ENCODE data around the gene CATSPER2.
"Not testable (repeated sequence)": the region's sequence is repeated elsewhere in the genome, so short reads cannot be mapped to it uniquely, and the experiment has no call there.

The CATSPER2 gene

DNA sequence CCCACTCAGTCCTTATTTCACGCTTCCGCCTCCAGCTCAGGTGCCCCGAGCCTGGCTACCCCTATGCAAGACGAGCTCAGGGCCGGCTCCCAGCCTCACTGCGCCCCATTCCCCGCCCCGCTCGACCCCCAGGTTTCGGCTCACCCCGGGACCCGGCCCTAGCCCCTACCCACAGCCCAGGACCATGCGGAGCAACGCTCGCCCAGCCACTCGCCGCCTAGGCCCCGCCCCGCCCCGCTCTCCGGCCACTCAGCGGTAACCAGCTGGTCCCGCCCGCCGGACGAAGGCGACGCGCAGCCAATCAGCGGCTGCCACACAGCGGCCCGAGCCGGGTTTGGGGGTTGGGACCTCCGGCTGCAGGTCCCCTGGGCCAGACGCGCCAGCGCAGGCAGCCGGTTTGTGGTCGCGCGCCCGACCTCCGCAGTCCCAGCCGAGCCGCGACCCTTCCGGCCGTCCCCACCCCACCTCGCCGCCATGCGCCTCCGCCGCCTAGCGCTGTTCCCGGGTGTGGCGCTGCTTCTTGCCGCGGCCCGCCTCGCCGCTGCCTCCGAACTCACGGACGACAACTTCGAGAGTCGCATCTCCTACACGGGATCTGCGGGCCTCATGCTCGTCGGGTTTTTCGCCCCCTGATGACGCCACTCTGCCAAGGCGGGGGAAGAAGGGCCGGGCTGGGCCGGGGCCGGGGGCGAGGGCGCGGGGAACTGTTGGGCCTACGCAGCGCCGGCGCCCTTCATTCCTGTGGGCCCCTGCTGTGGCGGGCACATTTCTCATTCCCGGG, at the start of gene CATSPER2:
Gene CATSPER2 (minus strand): TSS at position 196 of the 781 bp plus-strand sequence. CDS start 783 bp downstream, outside the sequence.
- no peak for DNase-seq (ENCODE audit: low spot score)

DNA sequence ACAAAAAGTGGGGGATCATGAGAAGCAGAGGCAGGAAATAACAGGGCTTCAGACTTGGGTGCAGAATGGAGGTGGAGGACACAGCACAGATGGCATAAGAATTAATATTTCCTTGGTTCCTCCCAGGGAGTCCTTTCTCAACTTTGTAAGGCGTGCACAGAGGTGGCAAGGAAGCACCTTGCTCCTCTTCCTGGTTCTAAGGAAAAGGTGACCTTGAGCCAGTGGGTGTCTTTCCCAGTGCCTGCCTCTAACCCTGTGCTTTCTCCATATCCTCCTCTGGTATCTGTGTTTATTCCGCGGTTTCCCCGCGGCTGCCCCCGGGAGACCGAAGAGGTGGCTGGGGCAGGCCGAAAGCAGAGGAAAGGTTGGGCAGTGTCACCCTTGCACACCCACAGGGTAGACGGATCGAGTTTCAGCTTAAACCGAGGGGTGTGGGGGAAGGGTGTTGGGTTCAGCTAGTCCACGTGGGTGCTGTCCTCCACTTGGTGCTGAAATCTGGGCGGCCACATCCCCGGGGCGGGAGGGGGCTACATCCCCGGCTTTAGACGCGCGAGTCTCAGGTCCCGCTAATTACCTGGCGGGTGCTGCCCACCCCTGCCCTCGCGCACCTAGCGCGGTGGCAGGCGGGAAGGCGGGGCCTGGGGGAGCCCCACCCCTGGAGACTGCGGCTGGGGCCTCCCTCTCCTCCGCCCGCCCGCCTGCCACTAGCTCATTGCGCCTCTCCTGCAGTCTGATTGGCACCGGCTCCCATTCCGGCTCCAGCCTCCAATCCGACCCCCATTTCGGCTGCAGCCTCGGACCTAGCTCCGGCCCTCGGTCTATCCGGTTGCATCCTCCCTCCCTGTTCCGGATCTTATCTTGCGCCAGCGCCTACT, 44.7 kb upstream of the CATSPER2 start, which contains the start of gene CKMT1A:
Gene CKMT1A (plus strand): TSS at position 712 of the 875 bp plus-strand sequence. CDS start 192 bp downstream, outside the sequence.
- not testable (repeated sequence) for DNase-seq (ENCODE audit: low spot score)

DNA sequence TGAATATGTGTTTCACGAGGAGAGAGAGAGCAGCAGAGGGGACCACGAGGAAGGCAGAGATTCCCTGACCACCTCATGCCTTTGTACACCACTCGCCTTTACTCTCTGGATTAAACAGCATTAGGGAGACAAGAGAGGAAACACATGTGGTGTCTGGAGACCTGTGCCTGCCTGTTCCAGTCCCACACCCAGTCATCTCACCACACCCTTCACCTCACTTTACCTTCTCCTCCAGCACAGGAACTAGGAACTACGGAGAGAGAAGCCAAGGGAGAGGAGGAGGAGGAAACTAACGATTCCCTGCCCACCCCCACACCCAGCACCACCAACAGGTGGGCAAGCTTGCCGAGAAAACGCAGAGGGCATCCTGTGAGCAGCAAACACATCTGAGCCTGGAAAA, 44.0 kb upstream of the CATSPER2 start:
- not testable (repeated sequence) for DNase-seq (ENCODE audit: low spot score)

DNA sequence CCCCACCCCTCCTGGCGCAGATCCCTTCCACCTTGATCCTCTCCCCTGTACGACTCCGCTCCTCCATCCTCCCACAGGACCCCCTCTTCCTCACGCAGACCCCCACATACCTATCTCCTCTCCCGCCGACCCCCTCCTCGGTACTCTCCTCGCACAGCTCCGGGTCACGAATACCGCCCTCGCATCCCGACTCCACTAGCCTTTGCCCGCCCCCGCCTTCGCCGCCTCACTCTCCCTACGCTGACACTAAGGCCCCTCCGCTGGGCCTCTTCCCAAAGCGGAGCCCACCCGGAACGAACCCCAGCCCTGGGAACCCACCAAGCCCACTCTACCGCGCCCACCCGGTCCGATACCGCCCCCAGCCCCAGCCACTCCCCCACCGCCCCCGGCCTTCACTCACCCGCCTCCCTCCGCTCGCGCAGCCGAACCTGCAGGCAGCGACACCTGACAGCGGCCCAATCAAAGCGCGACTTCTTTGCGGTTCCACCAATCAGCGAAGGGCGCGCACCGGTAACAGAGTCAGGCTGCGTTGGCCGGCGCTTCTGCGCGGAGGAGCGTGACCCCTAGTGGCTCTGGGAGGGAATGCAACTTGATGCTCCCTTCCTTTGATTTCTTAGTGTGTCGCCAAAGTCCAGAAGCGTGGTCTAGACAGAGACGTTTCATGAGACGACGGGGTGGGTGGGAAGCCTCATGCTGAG, 41.1 kb upstream of the CATSPER2 start:
- DNase-seq (ENCODE audit: low spot score), result not testable (repeated sequence)

DNA sequence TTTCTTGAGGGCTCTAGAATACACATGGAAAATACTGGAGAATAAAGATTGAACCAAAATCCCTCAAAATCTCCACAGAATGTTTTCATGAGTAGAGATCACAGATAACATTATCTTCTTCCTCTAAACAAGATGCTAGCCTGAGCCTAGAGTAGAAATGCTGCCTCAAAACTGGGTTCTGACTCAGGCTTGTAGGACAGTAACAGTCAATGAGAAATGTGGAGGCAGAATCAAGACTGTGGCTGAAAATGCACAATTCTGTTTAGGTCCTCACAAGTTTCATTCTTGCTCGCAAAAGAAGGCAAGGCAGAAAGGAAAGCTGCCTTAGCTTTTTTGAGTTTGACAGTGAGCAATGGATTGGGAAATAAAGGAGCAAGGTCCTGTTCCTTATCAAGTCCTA, 25.5 kb upstream of the CATSPER2 start:
- not testable (repeated sequence) for DNase-seq (ENCODE audit: low spot score)

DNA sequence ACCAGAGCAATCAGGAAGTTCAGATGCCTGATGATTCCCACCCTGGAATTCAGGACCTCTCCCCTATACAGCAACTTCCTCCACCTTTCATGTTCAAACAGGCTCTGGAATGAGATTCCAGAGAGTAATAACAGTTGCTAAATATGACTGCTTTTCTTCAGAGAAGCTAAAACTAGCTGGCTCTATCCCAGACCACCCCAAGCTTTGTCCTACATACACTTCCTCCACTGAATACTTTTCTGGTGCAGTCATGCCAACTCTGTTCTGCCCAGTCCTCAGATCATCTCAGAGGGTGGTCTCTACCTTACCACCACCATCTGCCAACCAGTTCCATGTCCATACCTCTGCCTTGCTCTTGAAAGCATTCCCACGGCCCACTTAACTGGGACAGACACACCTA, 17.5 kb upstream of the CATSPER2 start:
- DNase-seq (ENCODE audit: low spot score), result not testable (repeated sequence)

DNA sequence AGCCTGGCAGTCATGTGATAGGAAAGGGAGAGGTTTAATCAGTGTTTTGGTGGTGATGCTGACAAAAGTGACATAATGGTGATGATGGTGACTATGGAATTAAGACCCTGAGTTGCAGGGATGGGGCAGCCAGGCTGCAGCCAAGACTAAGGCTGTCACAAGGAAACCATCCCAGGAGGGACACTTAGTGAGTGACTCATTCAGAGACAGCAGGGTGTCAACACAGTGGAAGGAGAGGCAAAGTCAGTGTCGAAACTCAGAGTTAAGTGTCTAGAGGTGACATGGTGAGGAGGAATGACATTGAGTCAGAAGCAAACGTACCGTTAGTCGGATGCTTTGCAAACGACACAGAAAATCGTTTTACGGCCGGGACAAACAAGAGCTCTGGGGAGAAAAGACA, 14.7 kb upstream of the CATSPER2 start:
- DNase-seq (ENCODE audit: low spot score), result not testable (repeated sequence)

DNA sequence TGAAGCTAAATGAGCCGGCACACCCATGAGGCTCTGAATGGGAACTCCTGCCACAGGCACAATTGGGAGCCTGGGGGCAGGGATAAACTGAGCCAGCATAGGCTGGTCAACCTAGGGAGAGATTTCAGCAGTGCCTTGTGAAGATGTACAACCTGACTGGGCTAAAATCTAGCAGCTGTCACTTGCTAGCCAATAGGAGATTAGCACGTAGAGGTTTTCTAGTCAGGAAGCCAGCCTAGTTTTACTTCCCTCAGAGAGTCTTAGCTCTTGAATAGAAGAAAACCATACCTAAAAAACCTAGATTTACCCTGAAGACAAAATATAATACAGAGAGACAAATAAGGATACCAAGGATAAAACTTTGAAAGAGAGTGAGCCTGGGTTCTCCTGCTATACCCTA, 13.6 kb upstream of the CATSPER2 start:
- DNase-seq (ENCODE audit: low spot score), result not testable (repeated sequence)

DNA sequence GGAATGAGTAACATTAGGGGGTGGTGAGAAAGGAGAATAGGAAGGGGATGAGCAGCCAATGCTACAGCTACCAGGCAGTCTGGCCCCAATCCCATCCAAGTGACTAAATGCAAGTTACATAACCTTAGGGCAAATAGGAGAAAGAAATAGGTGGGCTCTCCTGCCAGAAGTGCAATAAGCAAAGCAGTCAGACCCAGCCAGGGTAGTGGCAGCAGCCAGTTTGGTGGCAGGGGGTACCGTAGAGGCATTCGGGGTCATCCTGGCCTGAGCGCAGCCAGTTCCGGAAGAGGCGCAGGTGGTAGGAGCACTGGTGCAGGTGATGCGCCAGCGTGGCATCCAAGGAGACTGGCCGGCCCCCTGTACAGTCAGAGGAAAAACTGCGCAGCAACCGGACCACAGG, 11.1 kb upstream of the CATSPER2 start:
- not testable (repeated sequence) for DNase-seq (ENCODE audit: low spot score)

DNA sequence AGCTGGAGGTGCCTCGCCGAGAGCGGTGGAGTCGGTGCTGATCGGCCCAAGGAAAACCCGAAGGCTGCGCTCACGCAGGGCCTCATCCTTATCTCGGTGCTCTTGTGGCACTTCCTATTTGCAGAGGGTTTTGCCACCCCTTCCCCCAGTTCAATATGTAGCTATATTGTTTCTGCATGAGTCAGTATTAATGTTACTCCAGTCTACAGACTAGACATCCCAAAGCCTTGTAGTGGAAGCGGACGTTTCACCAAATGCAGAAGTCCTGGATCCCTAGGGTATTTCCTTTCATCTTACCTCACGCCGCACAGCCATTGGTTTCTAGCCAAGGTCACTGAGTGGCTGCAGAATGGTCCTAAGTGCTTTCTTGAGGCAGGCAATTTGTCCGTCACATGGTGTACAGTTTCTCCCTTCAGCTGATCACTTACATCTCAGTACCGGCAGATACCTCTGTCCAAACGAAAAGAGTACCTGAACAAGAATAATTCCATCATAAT, 834 bp upstream of the CATSPER2 start:
- not testable (repeated sequence) for DNase-seq (ENCODE audit: low spot score)

DNA sequence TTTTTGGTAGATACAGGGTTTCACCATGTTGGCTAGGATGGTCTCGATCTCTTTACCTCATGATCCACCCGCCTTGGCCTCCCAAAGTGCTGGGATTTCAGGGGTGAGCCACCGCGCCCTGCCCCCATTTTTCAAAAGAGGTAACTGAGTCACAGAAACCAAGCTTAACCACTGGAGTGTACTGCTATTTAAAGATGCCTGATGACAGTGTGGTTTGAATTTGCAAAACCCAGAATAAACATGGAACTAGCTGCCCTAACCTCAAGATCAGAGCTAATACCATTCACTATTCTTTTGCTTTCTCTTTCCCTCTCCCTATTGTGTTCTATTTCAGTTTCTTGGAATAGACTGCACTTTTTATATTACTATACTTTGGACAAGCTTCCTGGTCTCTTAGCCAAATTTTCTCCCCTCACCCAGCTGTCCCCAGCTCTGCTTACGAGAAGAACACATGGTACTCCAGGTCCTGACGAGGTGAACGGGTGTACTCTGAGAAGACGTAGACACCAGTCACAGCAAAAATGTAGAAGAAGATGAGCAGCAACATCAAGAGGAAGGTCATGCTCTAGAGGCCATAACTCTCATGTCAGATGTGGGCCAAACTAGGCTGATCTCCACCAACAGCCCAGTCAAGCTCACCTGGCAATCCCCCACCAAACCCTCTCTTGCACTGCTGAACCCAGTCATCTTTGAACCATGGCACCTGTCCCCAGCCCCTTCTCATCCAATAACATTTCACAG, 10.0 kb downstream of the CATSPER2 start:
- not testable (repeated sequence) for DNase-seq (ENCODE audit: low spot score)

DNA sequence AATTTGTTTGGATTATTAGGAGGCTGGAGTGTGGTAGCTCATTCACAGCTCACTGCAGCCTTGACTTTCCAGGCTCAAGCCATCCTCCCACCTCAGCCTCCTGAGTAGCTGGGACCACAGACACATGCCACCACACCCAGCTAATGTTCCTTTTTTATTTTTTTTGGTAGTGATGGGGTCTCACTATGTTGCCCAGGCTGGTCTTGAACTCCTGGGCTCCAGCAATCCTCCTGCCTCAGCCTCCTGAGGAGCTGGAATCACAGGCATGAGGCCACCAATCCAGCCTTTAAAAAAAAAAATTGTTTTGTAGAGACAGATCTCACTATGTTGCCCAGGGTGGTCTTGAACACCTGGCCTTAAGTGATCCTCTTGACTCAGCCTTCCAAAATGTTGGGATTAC, 21.7 kb downstream of the CATSPER2 start:
- DNase-seq (ENCODE audit: low spot score), result not testable (repeated sequence)

DNA sequence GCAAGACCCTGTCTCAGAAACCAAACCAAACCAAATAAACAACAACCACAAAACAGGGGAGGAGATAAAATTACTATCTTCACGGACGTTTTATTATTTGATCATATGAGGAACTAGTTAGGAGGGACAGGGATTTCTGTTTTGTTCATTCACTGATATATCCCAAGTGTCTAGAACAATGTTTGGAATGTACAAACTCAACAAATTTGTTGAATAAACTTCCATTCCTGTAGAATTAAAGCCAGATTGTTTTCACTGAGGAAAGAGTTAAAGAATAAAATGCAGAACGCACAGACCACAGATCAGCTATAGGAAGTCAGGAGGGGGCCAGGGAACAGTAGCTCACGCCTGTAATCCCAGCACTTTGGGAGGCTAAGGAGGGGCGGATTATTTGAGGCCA, 23.5 kb downstream of the CATSPER2 start:
- DNase-seq (ENCODE audit: low spot score), result no peak

DNA sequence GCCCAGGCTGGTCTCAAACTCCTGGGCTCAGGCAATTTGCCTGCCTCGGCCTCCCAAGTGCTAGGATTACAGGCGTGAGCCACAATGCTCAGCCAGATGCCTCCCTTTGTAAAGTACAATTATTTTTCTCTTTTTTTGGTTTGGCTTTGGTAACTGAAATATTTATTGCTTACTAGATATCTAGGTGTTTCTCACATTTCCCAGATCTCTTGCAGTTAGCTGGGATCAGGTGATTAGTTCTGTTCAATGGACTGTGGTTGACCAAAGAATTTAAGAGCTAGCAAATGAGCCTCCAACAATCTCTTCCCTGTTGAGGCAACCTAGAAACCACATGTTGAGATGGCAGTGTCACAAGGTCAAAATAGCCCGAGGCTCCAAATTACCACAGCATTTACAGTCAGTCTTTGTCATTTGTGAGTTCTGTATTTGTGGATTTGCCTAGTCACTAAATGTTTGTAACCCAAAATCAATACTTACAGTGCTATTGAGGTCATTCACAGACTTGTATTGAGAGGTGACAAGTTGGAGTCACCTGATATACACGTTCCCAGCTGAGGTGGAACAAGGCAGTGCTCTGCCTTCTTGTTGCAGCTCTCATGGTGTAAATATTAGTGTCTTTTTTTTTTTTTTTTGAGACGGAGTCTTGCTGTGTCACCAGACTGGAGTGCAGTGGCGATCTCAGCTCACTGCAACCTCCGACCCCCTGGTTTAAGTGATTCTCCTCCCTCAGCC, 26.4 kb downstream of the CATSPER2 start:
- DNase-seq (ENCODE audit: low spot score), result not testable (repeated sequence)

DNA sequence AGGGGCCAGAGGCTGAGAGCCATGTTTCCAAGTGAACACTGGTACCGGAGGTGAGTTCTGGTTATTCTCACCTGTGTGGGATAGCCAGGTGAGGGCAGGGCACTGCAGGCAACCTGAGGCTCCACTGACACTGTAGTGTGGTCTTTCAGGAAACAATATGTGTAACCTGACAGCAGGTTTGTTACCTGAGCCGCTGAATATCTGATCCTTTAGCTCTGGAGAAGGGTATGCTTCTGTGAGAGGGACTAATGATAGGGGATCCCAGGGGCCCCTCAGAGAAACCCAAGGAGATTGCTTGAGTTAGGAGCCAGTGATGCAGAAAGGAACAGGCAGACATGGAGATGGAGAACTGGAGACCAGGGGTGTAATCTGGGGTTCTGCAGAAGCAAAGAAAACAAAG, 29.9 kb downstream of the CATSPER2 start, which contains the start of gene STRC:
Gene STRC (minus strand): TSS at position 101 of the 400 bp plus-strand sequence. CDS start 78 bp downstream, at position 23.
- not testable (repeated sequence) for DNase-seq (ENCODE audit: low spot score)

DNA sequence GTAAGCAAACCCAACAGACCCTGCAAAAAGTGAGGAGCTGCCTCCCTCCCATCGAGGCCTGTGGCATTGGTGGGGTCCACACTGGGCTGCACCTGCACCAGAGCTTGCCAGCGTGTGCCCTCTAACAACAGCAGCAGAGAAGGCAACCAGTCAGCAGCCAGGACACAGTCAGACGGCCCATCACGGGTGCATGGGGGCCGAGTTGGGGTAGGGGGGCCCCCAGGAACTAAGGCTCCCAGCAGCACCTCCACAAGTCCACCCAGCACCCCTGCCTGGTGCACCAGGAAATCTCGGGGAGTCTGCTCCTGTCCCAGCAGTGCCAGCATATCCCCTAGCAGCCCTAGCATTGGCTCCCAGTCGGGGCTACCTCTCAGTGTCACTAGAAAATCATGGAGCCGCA, 30.9 kb downstream of the CATSPER2 start:
- DNase-seq (ENCODE audit: low spot score), result not testable (repeated sequence)

DNA sequence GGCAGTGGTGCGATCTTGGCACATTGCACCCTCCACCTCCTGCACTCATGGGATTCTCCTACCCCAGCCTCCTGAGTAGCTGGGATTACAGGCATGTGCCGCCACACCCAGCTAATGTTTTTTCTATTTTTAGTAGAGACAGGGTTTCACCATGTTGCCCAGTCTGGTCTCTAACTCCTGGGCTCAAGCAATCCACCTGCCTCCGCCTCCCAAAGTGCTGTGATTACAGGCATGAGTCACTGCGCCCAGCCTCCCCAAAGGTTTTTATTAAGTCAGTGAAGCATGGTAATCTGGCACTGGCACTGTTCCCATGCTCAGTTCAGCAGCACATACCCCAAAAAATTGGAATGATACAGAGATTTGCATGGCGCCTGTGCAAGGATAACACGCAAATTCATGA, 46.4 kb downstream of the CATSPER2 start:
- not testable (repeated sequence) for DNase-seq (ENCODE audit: low spot score)

DNA sequence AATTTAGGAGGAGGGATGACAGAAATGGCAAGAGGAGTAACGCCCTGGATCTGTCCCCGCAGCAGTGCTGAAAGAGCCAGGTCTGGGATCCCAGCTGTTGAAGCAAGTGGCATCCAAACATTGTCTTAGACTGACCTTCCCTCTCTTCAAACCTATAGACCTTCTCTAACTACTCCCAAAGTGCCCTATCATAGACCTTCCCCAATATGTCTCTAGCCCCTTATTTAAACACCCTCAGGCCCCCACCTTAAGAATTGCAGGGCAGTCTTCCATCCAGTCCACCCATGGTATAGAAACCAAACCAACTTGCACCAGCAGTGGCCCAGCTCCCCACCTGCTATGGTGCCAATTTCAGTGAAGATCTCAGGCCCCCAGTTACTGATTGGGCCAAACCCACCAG, 48.4 kb downstream of the CATSPER2 start:
- DNase-seq (ENCODE audit: low spot score), result not testable (repeated sequence)

DNA sequence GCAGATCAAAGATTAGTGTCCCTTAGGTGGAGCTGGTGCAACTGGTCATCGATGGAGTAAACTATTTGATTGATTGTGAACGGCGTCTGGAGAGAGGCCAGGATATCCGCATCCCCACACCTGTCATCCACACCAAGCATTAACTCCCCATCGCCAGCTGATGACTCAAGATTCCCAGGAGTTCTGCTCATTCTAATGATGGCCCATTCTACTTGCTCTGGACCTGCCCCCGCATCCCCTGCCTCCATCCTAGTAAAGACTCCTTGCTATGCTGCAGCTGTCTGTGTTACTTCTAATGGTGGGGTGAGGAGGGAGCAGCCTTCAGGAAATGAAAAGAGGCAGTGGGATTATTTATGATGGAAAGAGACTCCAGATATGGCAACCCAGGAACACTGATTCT, 49.5 kb downstream of the CATSPER2 start:
- not testable (repeated sequence) for DNase-seq (ENCODE audit: low spot score)
